DND-41 (cell line): ENCODE results near the gene RGP1.

Experiments used
- ATAC-seq: fragments of 200-7000 bp; cut with Tn5 transposase; 3 replicates; pipeline ENCODE4 v1.9.1; 2021; ENCODE audit warnings: low read depth; ENCODE audit not compliant: insufficient read depth
- DNase-seq: peaks from one replicate; pipeline ENCODE4 v3.0.0-alpha.2; 2020
- H2AFZ ChIP-seq: 2 replicates; pipeline ENCODE4 v1.6.0; 2012; ENCODE audit warnings: low read depth, low read length
- H3K27ac ChIP-seq: 2 replicates; pipeline ENCODE4 v1.5.1; 2012; ENCODE audit warnings: low read length, inconsistent platforms
- H3K27me3 ChIP-seq: fragments of 200-600 bp; sonication (generic); 2 replicates; pipeline ENCODE4 v1.6.0; 2012; ENCODE audit warnings: low read length, mild to moderate bottlenecking, inconsistent platforms; ENCODE audit not compliant: insufficient read depth, poor library complexity
- H3K36me3 ChIP-seq: 2 replicates; pipeline ENCODE4 v1.5.1; 2012; ENCODE audit warnings: low read length, inconsistent platforms; ENCODE audit not compliant: insufficient read depth
- H3K4me1 ChIP-seq: 2 replicates; pipeline ENCODE4 v1.5.1; 2012; ENCODE audit warnings: mild to moderate bottlenecking, low read length; ENCODE audit not compliant: insufficient read depth
- H3K4me2 ChIP-seq: 2 replicates; pipeline ENCODE4 v1.6.0; 2012; ENCODE audit warnings: mild to moderate bottlenecking, moderate library complexity, low read length, inconsistent platforms; ENCODE audit not compliant: insufficient read depth
- H3K4me3 ChIP-seq, 2 experiments: fragments of 200-600 bp in 1 of 2; shearing (Covaris generic) in 1 of 2; 2 replicates each; pipeline ENCODE4 v1.5.1; 2012 to 2016; ENCODE audit warnings: inconsistent platforms in 2 of 2, low read length in 2 of 2, mild to moderate bottlenecking in 2 of 2, low read depth in 1 of 2, moderate library complexity in 1 of 2
- H3K79me2 ChIP-seq: 2 replicates; pipeline ENCODE4 v1.6.0; 2012; ENCODE audit warnings: low read length, inconsistent platforms; ENCODE audit not compliant: insufficient read depth
- H3K9ac ChIP-seq: 2 replicates; pipeline ENCODE4 v1.6.0; 2012; ENCODE audit warnings: low read depth, mild to moderate bottlenecking, inconsistent platforms, low read length, moderate library complexity
- H3K9me3 ChIP-seq: 2 replicates; pipeline ENCODE4 v1.5.1; 2012; ENCODE audit warnings: low read length, moderate library complexity, mild to moderate bottlenecking, inconsistent platforms; ENCODE audit not compliant: insufficient read depth, severe bottlenecking
- H4K20me1 ChIP-seq: 2 replicates; pipeline ENCODE4 v1.6.0; 2012; ENCODE audit warnings: low read length; ENCODE audit not compliant: insufficient read depth
- CTCF ChIP-seq: IDR thresholded peaks from 2 replicates; pipeline ENCODE4 v1.5.1; 2012; ENCODE audit warnings: borderline replicate concordance, low read length, moderate library complexity, mild to moderate bottlenecking; ENCODE audit not compliant: poor library complexity, severe bottlenecking; ENCODE audit errors: extremely low read depth
- EZH2 ChIP-seq: IDR thresholded peaks from 3 replicates; pipeline ENCODE4 v1.6.1; 2012; ENCODE audit warnings: borderline replicate concordance, low read depth, mild to moderate bottlenecking, moderate library complexity, low read length, inconsistent platforms; ENCODE audit not compliant: severe bottlenecking

The RGP1 gene, protein sequence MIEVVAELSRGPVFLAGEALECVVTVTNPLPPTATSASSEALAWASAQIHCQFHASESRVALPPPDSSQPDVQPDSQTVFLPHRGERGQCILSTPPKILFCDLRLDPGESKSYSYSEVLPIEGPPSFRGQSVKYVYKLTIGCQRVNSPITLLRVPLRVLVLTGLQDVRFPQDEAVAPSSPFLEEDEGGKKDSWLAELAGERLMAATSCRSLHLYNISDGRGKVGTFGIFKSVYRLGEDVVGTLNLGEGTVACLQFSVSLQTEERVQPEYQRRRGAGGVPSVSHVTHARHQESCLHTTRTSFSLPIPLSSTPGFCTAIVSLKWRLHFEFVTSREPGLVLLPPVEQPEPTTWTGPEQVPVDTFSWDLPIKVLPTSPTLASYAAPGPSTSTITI

GRCh38 chr9:35748858-35749514 lies at the start of gene RGP1, which contains the start of gene GBA2:
Gene RGP1 (plus strand): TSS chr9:35749287. CDS start chr9:35749756, 469 bp downstream.
Gene GBA2 (minus strand): TSS chr9:35749228. CDS start chr9:35748704, 524 bp downstream.
- H3K4me3 ChIP-seq: peak within 1 kb of the TSS; percentile 69 to 78
- ATAC-seq: peak; percentile 81

DNA sequence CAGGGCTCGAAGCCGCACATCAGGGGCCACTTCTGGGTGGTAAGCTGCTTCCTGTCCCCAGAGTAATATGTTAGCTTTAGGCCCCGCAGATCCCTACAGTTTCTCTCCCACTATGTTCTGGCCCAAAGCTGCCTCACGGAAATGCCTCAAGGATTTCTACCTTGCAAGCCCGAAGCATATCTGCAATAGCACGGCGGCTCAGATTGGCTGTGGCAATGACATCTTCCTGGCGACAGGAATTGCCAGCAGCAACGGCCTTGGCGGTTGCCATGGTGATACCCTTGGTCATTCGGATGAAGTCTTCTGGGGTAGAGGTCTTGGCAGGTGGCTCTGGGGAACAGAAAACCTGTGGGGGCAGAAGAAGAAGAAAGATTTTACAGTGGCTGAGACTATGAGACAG lies 49.1 kb upstream of the RGP1 start:
- no peaks in the 10 kb centered on the region for H4K20me1 ChIP-seq
- no peaks in the 10 kb centered on the region for H3K9me3 ChIP-seq
- H3K4me1 ChIP-seq: no peaks in the 10 kb centered on the region
- ATAC-seq (no peak), DNase-seq (no peak)
- no peak overlapping the region for H3K4me3 ChIP-seq
- no peak overlapping the region for H3K4me2 ChIP-seq
- peaks cover 91% of the 10 kb centered on the region for H3K36me3 ChIP-seq
- H3K27ac ChIP-seq: no peak overlapping the region
- no peak overlapping the region for H3K9ac ChIP-seq
- no peaks in the 10 kb centered on the region for H3K79me2 ChIP-seq
- no peak overlapping the region for H2AFZ ChIP-seq
- no peaks in the 10 kb centered on the region for H3K27me3 ChIP-seq
- TF ChIP-seq EZH2: no peak
- TF ChIP-seq CTCF: no peak

More at GRCh38 chr9:35748858-35749514, at the start of gene RGP1, which contains the start of gene GBA2:
- Histone ChIP-seq H3K79me2 (peaks cover 21% of the 10 kb centered on the region), H3K4me2 (peak within 1 kb of the TSS; percentile 98), H3K27me3 (no peaks in the 10 kb centered on the region), H3K36me3 (peaks cover 24% of the 10 kb centered on the region), H2AFZ (peak within 1 kb of the TSS; percentile 73), H4K20me1 (no peaks in the 10 kb centered on the region), H3K9ac (peak within 1 kb of the TSS; percentile 70), H3K4me1 (peaks cover 49% of the 10 kb centered on the region), H3K9me3 (no peaks in the 10 kb centered on the region), H3K27ac (peak within 1 kb of the TSS; percentile 57)
- DNase-seq: peak; percentile 52
- no peak for TF ChIP-seq EZH2
- no peak for TF ChIP-seq CTCF

DNA sequence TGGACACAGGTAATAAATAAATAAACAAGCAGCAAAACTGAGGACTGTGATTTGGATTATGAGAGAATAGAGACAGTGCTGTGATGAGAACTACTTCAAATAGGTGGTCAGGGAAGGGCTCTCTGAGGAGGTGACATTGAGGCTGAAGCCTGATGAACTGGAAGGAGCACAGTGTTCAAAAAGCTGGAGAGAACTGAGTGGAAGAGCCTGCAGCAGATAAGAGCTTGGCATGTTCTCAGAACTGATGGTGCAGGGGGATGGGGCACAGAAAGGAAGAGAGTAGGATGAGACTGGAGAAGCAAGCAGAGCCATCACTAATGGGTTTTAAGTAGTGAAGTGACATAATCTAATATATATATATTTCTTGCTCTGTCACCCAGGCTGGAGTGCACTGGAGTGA lies 48.1 kb upstream of the RGP1 start:
- no peaks in the 10 kb centered on the region for H3K79me2 ChIP-seq
- no peak for DNase-seq
- no peak overlapping the region for H3K27ac ChIP-seq
- H3K4me2 ChIP-seq: no peak overlapping the region
- ATAC-seq: no peak
- no peak overlapping the region for H3K9ac ChIP-seq
- H4K20me1 ChIP-seq: no peaks in the 10 kb centered on the region
- H3K9me3 ChIP-seq: no peaks in the 10 kb centered on the region
- H3K36me3 ChIP-seq: peaks cover 98% of the 10 kb centered on the region
- H3K4me3 ChIP-seq: no peak overlapping the region
- H2AFZ ChIP-seq: no peak overlapping the region
- H3K4me1 ChIP-seq: no peaks in the 10 kb centered on the region
- H3K27me3 ChIP-seq: no peaks in the 10 kb centered on the region
- TF ChIP-seq CTCF: no peak
- no peak for TF ChIP-seq EZH2
